ENCODE measurements around the gene SLC34A3.

SLC34A3 gene

GRCh38 chr9:137198051-137198901 is 32.4 kb upstream of the SLC34A3 start:
- DNase-seq, result peak; percentile 82

GRCh38 chr9:137198902-137199283 is 31.8 kb upstream of the SLC34A3 start:
- peak; percentile 71 for DNase-seq

DNA sequence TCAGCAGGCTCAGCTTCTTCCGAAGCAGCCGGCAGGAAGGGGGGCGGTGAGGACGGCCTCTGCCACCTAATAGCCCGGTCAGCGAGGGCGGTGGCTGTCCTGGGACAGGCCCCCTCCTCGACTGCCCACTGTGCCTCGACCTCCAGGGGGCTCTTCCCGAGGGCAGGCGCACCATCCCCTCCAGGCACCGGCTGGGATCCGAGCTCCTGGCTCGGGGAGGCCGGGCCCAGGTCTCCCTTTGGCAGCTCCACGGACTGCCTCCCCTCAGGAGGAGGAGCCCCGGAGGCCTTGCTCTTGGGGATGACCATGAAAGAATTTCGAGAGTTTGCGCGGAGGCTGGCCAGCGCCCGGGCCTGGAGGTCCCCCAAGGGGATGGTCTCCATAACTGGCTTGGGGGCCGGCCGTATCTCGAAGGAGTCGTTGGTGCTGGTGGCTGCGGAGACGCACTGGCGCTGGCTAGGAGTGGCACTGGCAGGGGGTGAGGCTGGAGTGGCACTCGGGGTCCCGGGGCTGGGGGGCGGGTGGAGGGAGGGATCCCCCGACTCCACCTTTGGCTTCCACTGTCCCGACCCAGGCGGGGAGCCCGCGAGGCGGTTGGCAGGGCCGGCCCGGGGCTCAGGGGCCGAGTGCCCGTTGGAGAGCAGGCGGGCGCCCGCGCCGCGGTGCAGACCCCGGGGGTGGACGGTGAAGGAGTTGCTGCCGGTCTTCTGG is 31.1 kb upstream of the SLC34A3 start:
- peak; percentile 61 for DNase-seq

DNA sequence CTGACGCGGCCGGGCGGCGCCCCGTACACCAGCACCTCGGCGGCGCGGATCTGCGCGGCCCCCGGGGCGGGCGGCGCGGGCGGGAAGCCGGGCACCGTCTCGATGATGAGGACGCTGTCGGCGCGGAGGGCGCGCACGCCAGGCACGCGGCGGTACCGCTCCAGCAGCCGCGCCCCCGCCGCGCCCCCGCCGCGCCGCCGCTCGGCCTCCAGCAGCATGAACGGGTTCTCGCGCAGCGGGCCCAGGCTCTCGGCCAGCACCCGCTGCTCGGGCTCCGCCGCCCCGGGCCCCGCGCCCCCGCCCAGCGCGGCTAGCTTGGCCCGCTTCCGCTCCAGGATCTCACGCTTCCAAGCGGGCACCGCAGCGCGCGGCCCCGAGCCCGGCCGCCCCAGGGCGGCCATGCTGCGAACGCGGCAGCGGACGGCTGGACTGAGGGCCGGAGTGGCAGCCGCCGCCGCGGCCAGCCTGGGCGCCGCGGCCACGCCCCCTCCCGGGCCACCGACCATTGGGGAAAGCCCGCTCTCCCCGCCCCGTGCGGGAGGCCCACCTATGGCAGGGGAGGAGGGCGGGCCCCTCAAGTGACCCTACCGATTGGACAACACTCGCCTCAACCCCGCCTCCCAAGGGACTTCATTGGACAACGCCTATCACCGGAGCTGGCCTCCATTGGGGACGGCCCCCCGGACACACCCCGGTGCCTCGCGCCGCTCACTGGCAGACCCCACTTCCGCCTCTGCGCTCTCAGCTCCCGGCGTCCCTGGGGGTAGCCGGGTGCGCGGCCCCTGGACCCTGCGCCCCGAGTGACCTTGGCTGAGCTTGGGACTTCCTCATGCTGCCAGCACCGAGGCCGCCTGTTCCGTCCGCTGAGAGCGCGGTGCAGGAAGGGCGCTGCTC is 30.1 kb upstream of the SLC34A3 start, which contains the start of gene TPRN:
TSS of gene TPRN (minus strand) at position 431 of the 894 bp plus-strand sequence. CDS start at position 401, 30 bp downstream.
- DNase-seq, result peak; percentile 100

GRCh38 chr9:137201205-137201868 is 29.4 kb upstream of the SLC34A3 start:
- DNase-seq, result peak; percentile 67

DNA sequence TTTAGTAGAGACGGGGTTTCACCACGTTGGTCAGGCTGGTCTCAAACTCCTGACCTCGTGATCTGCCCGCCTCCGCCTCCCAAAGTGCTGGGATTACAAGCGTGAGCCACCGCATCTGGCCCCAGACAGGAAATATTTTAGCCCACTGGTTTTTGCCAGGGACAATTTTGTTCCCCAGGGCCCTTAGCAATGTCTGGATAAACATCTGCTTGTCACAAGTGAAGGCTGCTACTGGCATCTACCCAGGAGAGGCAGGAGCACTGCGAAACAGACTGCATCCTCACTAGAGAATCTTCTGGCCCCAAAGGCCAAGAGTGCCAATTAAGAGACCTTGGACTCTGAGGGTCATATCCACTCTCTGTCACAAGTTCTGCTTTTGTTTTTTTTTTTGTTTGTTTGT is 27.7 kb upstream of the SLC34A3 start:
- DNase-seq, result no peak

DNA sequence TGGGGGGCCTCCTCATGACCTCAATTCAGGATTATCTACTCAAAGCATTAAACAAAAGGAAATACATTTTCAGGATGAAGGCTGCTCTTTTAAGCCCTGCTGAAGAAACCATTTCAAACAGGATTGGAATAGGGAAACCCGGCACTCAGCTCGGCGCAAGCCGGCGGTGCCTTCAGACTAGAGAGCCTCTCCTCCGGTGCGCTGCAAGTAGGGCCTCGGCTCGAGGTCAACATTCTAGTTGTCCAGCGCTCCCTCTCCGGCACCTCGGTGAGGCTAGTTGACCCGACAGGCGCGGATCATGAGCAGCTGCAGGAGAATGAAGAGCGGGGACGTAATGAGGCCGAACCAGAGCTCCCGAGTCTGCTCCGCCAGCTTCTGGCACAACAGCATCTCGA is 26.0 kb upstream of the SLC34A3 start:
- DNase-seq, result no peak

DNA sequence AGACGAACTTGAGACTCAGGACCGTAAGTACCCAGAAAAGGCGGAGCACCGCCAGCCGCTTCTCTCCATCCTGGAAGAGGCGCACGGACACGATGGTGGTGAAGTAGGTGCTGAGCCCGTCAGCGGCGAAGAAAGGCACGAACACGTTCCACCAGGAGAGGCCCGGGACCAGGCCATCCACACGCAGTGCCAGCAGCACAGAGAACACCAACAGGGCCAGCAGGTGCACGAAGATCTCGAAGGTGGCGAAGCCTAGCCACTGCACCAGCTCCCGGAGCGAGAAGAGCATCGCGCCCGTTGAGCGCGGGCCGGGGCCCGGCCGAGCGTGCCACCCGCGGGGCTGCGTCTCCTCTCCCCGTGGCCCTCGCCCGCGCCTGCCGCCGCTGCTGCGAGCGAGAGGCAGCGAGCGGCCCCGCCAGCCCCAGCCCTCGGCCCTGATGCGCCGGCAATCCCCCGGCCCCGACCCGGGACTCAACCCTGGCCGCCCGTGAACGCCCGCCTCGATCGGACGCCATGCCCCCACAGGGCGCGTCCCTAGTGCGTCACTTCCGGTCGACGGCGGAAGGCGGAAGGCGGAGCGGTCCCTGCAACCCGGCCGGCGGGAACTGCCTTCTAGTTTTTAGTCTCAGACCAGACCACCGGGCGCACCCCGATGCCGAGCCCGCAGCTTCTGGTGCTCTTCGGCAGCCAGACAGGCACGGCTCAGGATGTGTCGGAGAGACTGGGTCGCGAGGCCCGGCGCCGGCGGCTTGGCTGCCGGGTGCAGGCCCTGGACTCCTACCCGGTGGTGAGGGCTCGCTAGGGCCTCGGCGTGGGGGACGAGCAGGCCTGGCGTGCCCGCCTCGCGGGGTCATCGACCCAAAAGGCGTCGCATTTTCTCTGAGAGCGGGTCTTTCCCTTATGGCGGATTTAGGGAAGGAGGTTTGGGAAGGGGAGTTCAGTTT is 25.3 kb upstream of the SLC34A3 start, which contains the start of the genes NDOR1 and TMEM203:
TSS of gene NDOR1 (plus strand) at position 575 of the 944 bp plus-strand sequence. CDS start at position 653, 78 bp downstream.
TSS of gene TMEM203 (minus strand) at position 523 of the 944 bp plus-strand sequence. CDS start at position 289, 234 bp downstream.
- DNase-seq, result peak; percentile 93

- no peak for DNase-seq
These were observed 24.1 kb upstream of the SLC34A3 start for GRCh38 chr9:137206602-137207001.

DNA sequence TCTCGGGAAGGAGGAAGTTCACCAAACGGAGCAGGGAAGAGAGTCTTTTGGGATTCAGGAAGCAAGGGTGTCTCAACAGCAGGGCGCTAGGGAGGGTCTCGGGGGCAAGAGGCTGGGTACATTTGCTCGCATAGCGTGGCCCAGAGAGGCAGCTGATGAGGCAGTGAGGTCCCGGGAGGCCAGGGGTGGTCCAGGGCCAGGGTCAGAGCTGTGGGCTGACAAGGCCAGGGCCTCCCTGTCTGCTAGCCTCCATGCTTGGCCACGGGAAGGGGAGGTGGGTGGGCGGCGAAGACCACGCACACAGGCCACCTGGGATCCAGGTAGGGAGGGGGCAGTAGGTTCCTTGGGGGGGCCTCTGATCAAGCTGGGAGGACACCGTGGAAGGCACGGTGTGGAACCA is 19.2 kb upstream of the SLC34A3 start:
- no peak for DNase-seq

GRCh38 chr9:137212520-137212919 is 18.2 kb upstream of the SLC34A3 start:
- DNase-seq, result no peak

GRCh38 chr9:137213160-137214060 is 17.3 kb upstream of the SLC34A3 start:
- peak; percentile 37 for DNase-seq

- no peak for DNase-seq
These were observed 16.1 kb upstream of the SLC34A3 start for GRCh38 chr9:137214620-137215019.

GRCh38 chr9:137215196-137215986 is 15.3 kb upstream of the SLC34A3 start:
- DNase-seq, result no peak

DNA sequence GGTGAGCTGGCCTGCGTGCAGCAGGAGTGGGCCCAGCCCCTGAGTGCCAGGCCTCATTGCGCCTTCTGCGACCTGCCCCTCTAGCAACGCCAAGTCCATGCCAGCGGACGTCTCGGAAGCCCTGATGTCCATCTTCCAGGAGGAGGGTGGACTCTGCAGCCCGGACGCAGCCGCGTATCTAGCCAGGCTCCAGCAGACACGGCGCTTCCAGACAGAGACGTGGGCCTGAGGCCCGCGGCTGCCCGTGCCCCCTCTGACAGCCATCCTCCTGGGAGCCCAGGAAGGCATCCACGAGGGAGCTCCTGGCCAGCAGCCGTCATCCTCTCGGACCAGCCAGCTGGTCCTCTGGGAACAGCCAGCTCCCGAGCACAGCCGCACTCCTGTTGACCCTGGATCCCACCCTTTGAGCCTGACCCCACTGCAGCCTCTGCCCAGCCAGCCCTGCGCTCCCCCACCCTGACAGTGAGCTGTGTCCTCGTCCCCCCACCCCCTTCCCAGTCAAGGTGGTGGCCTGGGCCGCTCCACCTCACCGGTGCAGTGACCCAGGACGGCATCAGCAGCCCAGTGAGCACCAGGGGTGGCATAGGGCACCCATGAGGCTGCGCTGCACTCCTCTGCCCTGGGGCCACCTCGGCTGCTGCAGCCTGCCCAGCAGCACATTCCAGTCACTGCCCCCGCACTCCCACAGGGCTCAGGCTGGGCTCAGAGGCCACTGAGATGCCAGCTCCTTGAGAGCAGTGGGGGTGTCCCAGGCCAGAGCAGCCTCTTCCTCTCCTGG is 14.3 kb upstream of the SLC34A3 start:
- DNase-seq, result no peak

DNA sequence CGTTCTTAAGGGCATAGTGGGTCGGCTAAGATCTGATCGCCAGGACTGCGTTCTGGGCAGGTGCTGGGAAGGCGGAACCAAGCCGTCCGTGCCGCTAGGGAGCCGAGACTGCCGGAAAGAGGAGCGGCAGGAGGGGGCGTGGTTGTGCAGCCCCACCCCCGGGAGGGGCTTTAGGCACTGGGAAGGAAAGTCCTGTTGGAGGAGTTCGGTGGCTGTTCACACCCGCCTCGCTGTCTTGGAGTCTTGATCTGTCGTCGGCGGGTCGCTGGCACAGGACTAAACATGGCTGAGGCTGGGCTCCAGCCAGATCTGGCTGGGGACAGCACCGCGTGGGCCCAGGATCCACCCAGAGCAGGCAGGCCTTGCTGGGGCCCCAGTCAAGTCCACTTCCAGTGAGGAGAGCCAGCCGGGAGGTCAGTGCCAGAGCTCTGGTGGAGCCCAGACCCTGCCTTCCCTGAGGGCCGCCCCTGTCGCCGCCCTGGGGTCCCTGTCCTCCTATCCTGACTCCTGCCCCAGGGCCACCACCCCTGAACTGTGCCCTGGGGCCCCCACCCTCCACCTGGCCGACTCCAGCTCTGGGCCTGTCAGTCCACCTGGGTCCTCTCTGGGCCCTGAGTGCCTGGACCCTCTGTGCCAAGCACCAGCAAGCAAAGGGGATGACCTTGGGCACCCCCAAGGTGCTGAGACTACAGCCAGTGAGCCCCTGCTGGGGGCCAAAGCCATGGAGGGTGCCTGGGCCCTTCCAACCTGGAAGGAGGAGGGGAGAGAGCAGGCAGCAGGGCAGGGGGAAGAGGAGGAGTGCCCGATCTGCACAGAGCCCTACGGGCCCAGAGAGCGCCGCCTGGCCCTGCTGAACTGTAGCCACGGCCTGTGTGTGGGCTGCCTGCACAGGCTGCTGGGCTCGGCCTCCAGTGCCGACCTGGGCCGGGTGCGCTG is 13.2 kb upstream of the SLC34A3 start:
- DNase-seq, result no peak

DNA sequence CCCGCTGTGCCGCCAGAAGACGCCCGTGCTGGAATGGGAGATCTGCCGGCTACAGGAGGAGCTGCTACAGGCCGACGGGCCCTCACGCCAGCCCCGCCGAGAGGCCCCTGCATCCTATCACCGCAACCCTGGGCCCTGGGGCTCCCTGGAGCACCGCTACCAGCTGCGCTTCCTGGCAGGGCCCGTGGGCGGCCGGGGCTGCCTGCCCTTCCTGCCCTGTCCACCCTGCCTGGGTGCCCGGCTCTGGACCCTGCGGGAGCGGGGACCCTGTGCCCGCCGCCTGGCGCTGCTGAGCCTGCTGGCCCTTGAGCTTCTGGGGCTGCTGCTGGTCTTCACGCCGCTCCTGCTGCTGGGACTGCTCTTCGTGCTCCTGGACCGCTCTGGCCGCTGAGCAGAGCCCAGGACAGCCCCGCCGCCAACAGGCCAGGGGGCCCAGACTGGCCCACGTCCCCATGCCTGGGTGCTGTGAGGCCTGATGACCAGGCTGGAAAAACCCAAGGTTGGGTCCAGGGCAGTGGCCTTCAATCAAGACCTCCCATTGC is 12.4 kb upstream of the SLC34A3 start:
- DNase-seq, result no peak

All from DMS53 (cell line).